HG02642 (cell line): ENCODE results near the gene CDC45.

Experiments
- ATAC-seq: cut with Tn5 transposase; IDR thresholded peaks from one replicate; pipeline ENCODE4 v1.9.1; 2021; ENCODE audit warnings: mild to moderate bottlenecking; ENCODE audit not compliant: unreplicated experiment, poor library complexity

CDC45 gene

GRCh38 chr22:19448076-19448607 lies 31.6 kb upstream of the CDC45 start:
- ATAC-seq: peak; percentile 30

GRCh38 chr22:19448739-19449421 lies 30.8 kb upstream of the CDC45 start:
- ATAC-seq: no peak

GRCh38 chr22:19449422-19449767 lies 30.3 kb upstream of the CDC45 start:
- ATAC-seq: no peak

GRCh38 chr22:19450363-19451175 lies 29.2 kb upstream of the CDC45 start:
- ATAC-seq: no peak

GRCh38 chr22:19451570-19451969 lies 28.1 kb upstream of the CDC45 start:
- no peak for ATAC-seq

- no peak for ATAC-seq
These were observed 26.0 kb upstream of the CDC45 start for GRCh38 chr22:19453718-19454117.

GRCh38 chr22:19454156-19454555 lies 25.6 kb upstream of the CDC45 start:
- ATAC-seq: no peak

- ATAC-seq: no peak
These were observed 24.7 kb upstream of the CDC45 start for GRCh38 chr22:19455033-19455432.

- no peak for ATAC-seq
These were observed 23.9 kb upstream of the CDC45 start for GRCh38 chr22:19455585-19456370.

GRCh38 chr22:19456541-19456940 lies 23.2 kb upstream of the CDC45 start:
- ATAC-seq: no peak

GRCh38 chr22:19457828-19458428 lies 21.8 kb upstream of the CDC45 start:
- ATAC-seq: no peak

- no peak for ATAC-seq
These were observed 19.7 kb upstream of the CDC45 start for GRCh38 chr22:19460036-19460435.

- no peak for ATAC-seq
These were observed 18.2 kb upstream of the CDC45 start for GRCh38 chr22:19461506-19461905.

GRCh38 chr22:19463008-19463407 lies 16.7 kb upstream of the CDC45 start:
- no peak for ATAC-seq

GRCh38 chr22:19463491-19464469 lies 15.9 kb upstream of the CDC45 start:
- no peak for ATAC-seq

GRCh38 chr22:19464546-19464945 lies 15.2 kb upstream of the CDC45 start:
- no peak for ATAC-seq

GRCh38 chr22:19464975-19465374 lies 14.7 kb upstream of the CDC45 start:
- no peak for ATAC-seq

- no peak for ATAC-seq
These were observed 13.5 kb upstream of the CDC45 start for GRCh38 chr22:19466126-19466716.
